ENCODE results near the gene FKBP15.
A peak's percentile ranks its signal among the peaks of the same experiment; 100 is the strongest.

DNA sequence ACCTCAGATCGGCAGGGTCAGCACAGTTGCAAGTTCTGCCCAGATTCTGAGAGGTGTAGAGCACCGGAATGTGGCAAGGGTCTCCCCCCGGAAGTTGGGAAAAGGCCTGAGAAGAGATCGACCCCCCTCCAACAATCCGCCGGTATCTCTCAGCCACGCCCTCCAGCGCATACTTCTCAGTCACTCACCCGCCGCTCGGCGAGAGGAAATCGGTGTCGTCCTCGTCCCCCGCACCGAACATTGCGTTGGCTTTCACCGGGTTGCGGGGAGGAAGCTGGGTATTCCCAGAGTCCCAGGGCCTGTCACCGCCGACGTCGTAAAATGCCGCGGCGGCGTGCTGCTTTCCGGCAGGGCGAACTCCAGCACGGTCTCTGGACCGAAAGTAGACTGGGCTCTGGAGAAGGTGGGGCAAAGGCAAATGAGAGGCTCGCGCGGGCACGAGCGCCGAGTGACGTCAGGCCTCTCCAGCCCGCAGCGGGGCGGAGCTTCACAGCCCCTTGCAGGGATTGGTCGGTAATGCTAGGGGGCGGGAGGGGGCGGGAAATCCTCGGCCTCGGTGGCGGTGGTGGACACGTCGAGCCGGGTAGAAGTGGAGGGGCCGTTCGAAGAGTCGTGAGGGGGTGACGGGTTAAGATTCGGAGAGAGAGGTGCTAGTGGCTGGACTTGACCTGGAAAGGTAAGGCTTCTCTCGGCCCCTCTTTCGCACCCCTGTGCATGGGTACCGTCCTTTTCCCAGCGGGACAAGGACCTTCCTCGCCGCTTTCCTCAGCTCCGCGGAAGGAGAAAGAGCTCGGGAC is at the start of gene FKBP15, which contains the start of gene SLC31A1:
- TF ChIP-seq, protein P1, sequence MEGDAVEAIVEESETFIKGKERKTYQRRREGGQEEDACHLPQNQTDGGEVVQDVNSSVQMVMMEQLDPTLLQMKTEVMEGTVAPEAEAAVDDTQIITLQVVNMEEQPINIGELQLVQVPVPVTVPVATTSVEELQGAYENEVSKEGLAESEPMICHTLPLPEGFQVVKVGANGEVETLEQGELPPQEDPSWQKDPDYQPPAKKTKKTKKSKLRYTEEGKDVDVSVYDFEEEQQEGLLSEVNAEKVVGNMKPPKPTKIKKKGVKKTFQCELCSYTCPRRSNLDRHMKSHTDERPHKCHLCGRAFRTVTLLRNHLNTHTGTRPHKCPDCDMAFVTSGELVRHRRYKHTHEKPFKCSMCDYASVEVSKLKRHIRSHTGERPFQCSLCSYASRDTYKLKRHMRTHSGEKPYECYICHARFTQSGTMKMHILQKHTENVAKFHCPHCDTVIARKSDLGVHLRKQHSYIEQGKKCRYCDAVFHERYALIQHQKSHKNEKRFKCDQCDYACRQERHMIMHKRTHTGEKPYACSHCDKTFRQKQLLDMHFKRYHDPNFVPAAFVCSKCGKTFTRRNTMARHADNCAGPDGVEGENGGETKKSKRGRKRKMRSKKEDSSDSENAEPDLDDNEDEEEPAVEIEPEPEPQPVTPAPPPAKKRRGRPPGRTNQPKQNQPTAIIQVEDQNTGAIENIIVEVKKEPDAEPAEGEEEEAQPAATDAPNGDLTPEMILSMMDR (IDR thresholded peaks at IDR 0.05 in 4 of 5, conservative IDR thresholded peaks at IDR 0.05 in 1 of 5) = no peak
- TF ChIP-seq POLR2A (IDR thresholded peaks at IDR 0.05) = peak; percentile 75 to 81
